GM23248 (cell line): Measurements from ENCODE around the gene B4GAT1. TPM values are rescaled to one million over a fixed set of nuclear protein-coding genes. Genes with fewer than 3 reads are reported as not detected.

Experiments used
- DNase-seq: peaks from one replicate; pipeline ENCODE4 v3.0.0-alpha.2; 2015
- H2AFZ ChIP-seq: fragments of 200-600 bp; sonication (generic); 2 replicates; pipeline ENCODE4 v1.6.1; 2016; ENCODE audit warnings: antibody characterized with exemption
- H3F3A ChIP-seq: fragments of 200-600 bp; sonication (generic); 2 replicates; pipeline ENCODE4 v1.6.1; 2016; ENCODE audit warnings: mild to moderate bottlenecking, antibody characterized with exemption, mixed run types; ENCODE audit not compliant: insufficient read depth
- H3K27ac ChIP-seq: fragments of 200-600 bp; sonication (generic); 2 replicates; pipeline ENCODE4 v1.5.1; 2016; ENCODE audit warnings: mild to moderate bottlenecking
- H3K27me3 ChIP-seq: fragments of 200-600 bp; sonication (generic); replicated peaks from 2 replicates; pipeline ENCODE4 v1.6.1; 2016; ENCODE audit warnings: mild to moderate bottlenecking; ENCODE audit not compliant: insufficient read depth
- H3K36me3 ChIP-seq: fragments of 200-600 bp; sonication (generic); 2 replicates; pipeline ENCODE4 v1.6.1; 2016; ENCODE audit warnings: low read depth, mild to moderate bottlenecking
- H3K4me1 ChIP-seq: fragments of 200-600 bp; sonication (generic); 2 replicates; pipeline ENCODE4 v1.6.1; 2016; ENCODE audit warnings: mild to moderate bottlenecking; ENCODE audit not compliant: insufficient read depth
- H3K4me2 ChIP-seq: fragments of 200-600 bp; sonication (generic); one replicate; pipeline ENCODE4 v1.6.1; 2016; ENCODE audit warnings: mild to moderate bottlenecking; ENCODE audit not compliant: unreplicated experiment
- H3K4me3 ChIP-seq: fragments of 200-600 bp; sonication (generic); 2 replicates; pipeline ENCODE4 v1.5.1; 2016; ENCODE audit warnings: mild to moderate bottlenecking
- H3K79me2 ChIP-seq: fragments of 200-600 bp; sonication (generic); 2 replicates; pipeline ENCODE4 v1.6.1; 2016; ENCODE audit warnings: mild to moderate bottlenecking; ENCODE audit not compliant: insufficient read depth
- H3K9ac ChIP-seq: fragments of 200-600 bp; sonication (generic); 2 replicates; pipeline ENCODE4 v1.6.1; 2016; ENCODE audit warnings: mild to moderate bottlenecking
- H3K9me2 ChIP-seq: fragments of 200-600 bp; sonication (generic); 2 replicates; pipeline ENCODE4 v1.6.1; 2016; ENCODE audit warnings: mixed run types, mild to moderate bottlenecking, moderate library complexity; ENCODE audit not compliant: insufficient read depth
- H3K9me3 ChIP-seq: fragments of 200-600 bp; sonication (generic); one replicate; pipeline ENCODE4 v1.6.1; 2017; ENCODE audit warnings: low read depth
- H4K20me1 ChIP-seq: fragments of 200-600 bp; sonication (generic); 2 replicates; pipeline ENCODE4 v1.6.0; 2016; ENCODE audit not compliant: insufficient read depth
- EZH2 ChIP-seq: fragments of 200-600 bp; sonication (generic); IDR thresholded peaks from 2 replicates; pipeline ENCODE4 v1.6.1; 2018; ENCODE audit warnings: antibody characterized with exemption, mild to moderate bottlenecking; ENCODE audit not compliant: insufficient read depth, poor library complexity, severe bottlenecking
- EZH2phosphoT487 ChIP-seq: fragments of 200-600 bp; sonication (generic); IDR thresholded peaks from 2 replicates; pipeline ENCODE4 v1.6.1; 2018; ENCODE audit warnings: antibody characterized with exemption, moderate library complexity, mild to moderate bottlenecking, low read depth; ENCODE audit not compliant: insufficient read depth
- WGBS, 2 experiments: methylation state at CpG; one replicate each; pipeline ENCODE4 v1.1.6; 2015 to 2017; ENCODE audit warnings: low lambda C conversion rate in 2 of 2, low coverage in 1 of 2; ENCODE audit errors: missing lambda C conversion rate in 2 of 2; 5-methylcytosine and 5-hydroxymethylcytosine counted together
- in situ Hi-C: fragments of 300-500 bp; cut with MboI; formaldehyde crosslinking; loops from 2 replicates; pipeline ENCODE4 v1.15.0; 2020
- polyA plus RNA-seq: library from polyadenylated mRNA; unstranded; fragments of >200 nt; fragmentation: Nextera tagmentation; extraction: Ambion mirVana; gene quantifications from 2 replicates; pipeline ENCODE4 v1.2.1, GENCODE V29; 2016
- total RNA-seq: library from RNA; depleted of rRNA; stranded (reverse); fragments of >200 nt; shearing (Covaris generic); gene quantifications from 2 replicates; pipeline ENCODE4 v1.2.3, GENCODE V29; 2014

The B4GAT1 gene
- total and polyA plus RNA-seq, 2 experiments from 2014 or later, result 23.9 to 32.0 TPM

DNA sequence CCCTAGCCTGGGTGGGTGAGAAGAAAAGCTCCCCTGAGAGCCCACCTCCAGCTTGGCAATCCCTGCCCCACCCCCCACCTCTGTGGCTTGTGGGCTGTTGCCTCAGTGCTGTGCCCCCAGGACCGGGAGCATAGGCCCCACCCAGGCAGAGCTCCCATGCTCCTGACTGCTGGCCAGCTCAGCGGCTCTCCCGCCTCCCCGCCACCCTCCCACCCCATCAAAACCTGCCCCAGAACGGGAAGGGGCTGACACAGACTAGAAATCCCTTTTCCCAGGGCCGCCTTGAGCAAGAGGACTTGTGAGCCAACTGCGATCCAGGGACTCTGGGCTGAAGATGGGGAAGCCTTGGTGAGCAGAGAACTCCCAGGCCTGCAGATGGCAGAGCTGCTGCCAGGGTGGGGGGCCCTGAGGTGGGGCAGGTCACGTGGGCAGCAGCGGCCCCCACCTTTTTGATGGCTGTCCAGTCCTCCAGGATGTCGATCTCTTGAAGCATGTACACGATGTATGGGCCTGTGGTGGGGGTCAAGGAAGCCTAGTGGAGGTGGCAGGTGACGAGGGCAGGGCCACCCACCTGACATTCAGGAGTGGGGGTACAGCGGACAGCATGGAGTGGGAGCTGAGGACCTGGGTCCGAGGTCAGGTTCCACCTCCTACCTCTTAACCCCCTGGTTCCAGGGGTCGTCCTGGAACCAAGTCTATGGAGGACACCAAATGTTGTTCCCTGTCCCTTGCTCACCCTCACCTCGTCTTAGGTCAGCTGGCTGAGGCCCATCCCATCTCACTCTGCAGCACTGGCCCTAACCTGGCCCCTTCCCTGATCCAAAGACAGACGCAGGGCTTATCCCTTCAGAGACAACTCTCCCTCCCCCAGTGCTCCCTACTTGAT, 8.9 kb downstream of the B4GAT1 start:
- in situ Hi-C loops, result no loop called here
- H3K4me1 ChIP-seq, result peaks cover 10% of the 10 kb centered on the region
- no peaks in the 10 kb centered on the region for H3K36me3 ChIP-seq
- no peak for DNase-seq
- peaks cover 39% of the 10 kb centered on the region for H3K79me2 ChIP-seq
- H3K4me2 ChIP-seq, result no peak overlapping the region
- no peaks in the 10 kb centered on the region for H4K20me1 ChIP-seq
- TF ChIP-seq EZH2phosphoT487 (no peak), EZH2 (no peak)
- no peak overlapping the region for H2AFZ ChIP-seq
- WGBS, 2 experiments, result 80 to 82% methylated on average over 13 to 17 of the region's 17 CpGs
- peak overlapping the region; percentile 99; the same call in 1 of the 2 replicates for H3K27ac ChIP-seq
- H3F3A ChIP-seq, result peaks cover 12% of the 10 kb centered on the region
- H3K27me3 ChIP-seq, result no peaks in the 10 kb centered on the region
- no peaks in the 10 kb centered on the region for H3K9me3 ChIP-seq
- H3K9me2 ChIP-seq, result no peaks in the 10 kb centered on the region
- H3K9ac ChIP-seq, result peak overlapping the region; percentile 99; the same call in 1 of the 2 replicates
- H3K4me3 ChIP-seq, result no peak overlapping the region

- Histone ChIP-seq H3K4me3 (no peak overlapping the region), H3K4me2 (peak overlapping the region; percentile 31), H3K9me2 (no peaks in the 10 kb centered on the region), H3K27ac (peak overlapping the region; percentile 99), H3K9me3 (no peaks in the 10 kb centered on the region), H3F3A (peaks cover 12% of the 10 kb centered on the region), H3K79me2 (peaks cover 39% of the 10 kb centered on the region), H3K4me1 (peaks cover 10% of the 10 kb centered on the region), H4K20me1 (no peaks in the 10 kb centered on the region), H3K9ac (peak overlapping the region; percentile 99), H3K36me3 (no peaks in the 10 kb centered on the region; the same call in 1 of the 2 replicates), H3K27me3 (no peaks in the 10 kb centered on the region), H2AFZ (no peak overlapping the region)
- DNase-seq, result peak; percentile 55
- in situ Hi-C loops, result no loop called here
- WGBS, 2 experiments, result 35 to 40% methylated on average over 15 to 18 of the region's 18 CpGs
- TF ChIP-seq EZH2 (no peak), EZH2phosphoT487 (no peak)
Measured at GRCh38 chr11:66337103-66337899, 10.1 kb downstream of the B4GAT1 start.

DNA sequence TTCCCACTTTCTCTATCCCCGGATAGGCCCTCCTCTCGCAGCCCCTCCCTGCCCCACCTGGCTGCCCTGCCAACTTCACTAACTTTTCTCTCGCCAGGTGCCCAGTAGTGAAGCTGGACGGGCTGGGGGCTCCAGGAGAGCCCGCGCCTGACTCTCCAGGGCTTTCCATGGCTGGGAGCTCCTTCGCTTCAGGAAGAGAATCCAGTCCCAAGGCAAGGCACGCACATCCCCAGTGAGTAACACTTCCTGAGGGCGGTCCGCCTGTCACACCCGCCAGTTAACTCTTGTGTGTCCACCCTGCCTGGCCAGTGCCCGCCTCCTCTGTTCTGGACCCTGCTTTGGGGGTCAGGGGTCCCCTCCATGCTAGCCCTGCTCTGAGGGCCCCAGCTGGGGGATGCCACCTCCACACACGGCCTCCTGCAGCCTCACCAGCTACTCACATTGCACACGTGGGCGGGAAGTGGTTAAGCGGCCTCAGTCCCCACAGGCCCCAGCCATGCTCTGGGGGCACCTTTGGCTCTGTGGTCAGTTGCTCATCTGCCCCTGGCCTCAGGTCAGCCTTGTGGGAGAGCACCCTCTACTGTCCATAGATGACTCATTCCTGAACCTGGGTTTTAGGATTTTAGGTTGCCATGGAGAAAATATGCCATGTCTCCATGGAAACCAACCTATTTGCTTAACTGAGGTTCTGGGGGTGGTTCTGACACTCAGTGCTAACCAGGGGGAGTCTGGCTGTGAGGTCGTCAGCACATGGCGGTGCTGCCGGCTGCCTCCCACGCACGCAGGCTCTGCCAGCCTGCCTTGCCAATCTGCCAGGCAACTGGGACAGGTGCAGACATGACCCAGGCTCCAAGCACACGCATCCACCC, 11.0 kb downstream of the B4GAT1 start, which contains the start of gene RIN1:
Gene RIN1 (minus strand): TSS at position 201 of the 869 bp plus-strand sequence. CDS start 32 bp downstream, at position 169.
- peaks cover 12% of the 10 kb centered on the region for H3F3A ChIP-seq
- peak within 1 kb of the TSS; percentile 92 for H3K4me2 ChIP-seq
- H3K27ac ChIP-seq, result peak within 1 kb of the TSS; percentile 99
- no peaks in the 10 kb centered on the region for H3K9me2 ChIP-seq
- peak; percentile 98 for DNase-seq
- TF ChIP-seq EZH2 (no peak), EZH2phosphoT487 (0 out of 2 replicates have a peak, but pooled peaks have one; percentile 29)
- H4K20me1 ChIP-seq, result no peaks in the 10 kb centered on the region
- no peaks in the 10 kb centered on the region for H3K9me3 ChIP-seq
- H3K9ac ChIP-seq, result peak within 1 kb of the TSS; percentile 99
- peaks cover 10% of the 10 kb centered on the region for H3K4me1 ChIP-seq
- peak within 1 kb of the TSS; percentile 91 for H3K4me3 ChIP-seq
- no peaks in the 10 kb centered on the region for H3K27me3 ChIP-seq
- in situ Hi-C loops, result no loop called here
- WGBS, 2 experiments, result 0 to 1% methylated on average over 21 to 22 of the region's 22 CpGs
- peaks cover 39% of the 10 kb centered on the region for H3K79me2 ChIP-seq
- H2AFZ ChIP-seq, result no peak within 1 kb of the TSS
- no peaks in the 10 kb centered on the region; the same call in 1 of the 2 replicates for H3K36me3 ChIP-seq
